Stimulated activated CD4-positive, alpha-beta T cell treated with anti-CD3 and anti-CD28 coated beads, Interleukin-12 subunit alpha, Interleukin-12 subunit beta, amount 100 ng/mL, for 4 hours (primary cell): ENCODE results near the gene PFDN6.

Experiments used
- DNase-seq: peaks from one replicate; pipeline ENCODE4 v3.0.0-alpha.2; 2020

The PFDN6 gene

DNA sequence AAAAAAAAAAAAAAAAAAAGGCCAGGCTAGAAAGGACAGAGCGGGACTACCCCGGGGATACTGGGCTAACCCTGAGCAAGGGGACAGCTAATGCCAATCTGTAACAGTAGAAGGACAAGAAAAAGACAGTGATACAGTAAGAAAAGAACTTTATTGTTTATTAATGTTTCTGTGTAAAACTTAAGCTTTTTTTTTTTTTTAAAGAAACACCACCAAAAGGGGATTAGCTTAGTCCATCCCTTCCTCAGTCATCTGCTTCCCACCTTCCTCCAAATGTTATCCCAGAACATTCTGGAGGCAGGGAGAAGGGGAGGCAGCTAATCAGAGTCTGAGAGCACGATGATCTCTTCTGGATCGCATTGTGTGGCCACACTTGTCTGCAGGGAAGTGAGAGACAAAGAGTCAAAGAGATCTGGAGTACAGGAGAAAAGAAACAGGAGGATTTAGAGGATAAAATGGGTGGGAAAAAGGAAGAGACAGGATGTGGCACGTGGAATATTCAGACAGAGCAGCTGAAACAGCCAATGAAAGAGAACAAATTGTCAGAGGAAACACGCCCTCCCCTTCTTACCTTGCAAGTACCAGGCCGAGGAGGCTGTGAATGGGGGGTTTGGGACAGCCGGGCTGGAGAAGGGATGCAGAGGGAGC is 29.1 kb downstream of the PFDN6 start:
- DNase-seq = no peak

DNA sequence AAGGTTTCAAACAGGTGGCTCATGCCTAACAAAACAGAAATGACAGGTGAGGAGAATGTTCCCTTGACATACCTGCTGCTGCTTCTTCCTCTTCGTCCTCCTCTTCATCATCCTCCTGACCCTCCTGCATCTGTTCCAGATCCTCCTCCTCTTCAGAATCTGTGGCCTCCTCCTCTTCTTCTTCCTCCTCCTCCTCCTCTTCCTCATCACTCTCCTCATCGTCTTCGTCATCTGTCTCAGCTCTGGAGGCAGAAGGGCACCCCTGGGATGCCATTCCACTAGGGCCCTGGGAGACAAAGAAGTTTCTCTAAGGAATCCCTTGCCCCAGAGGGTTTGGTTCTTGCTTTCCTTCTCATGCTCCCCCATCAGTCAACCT is 30.5 kb downstream of the PFDN6 start:
- DNase-seq = no peak

DNA sequence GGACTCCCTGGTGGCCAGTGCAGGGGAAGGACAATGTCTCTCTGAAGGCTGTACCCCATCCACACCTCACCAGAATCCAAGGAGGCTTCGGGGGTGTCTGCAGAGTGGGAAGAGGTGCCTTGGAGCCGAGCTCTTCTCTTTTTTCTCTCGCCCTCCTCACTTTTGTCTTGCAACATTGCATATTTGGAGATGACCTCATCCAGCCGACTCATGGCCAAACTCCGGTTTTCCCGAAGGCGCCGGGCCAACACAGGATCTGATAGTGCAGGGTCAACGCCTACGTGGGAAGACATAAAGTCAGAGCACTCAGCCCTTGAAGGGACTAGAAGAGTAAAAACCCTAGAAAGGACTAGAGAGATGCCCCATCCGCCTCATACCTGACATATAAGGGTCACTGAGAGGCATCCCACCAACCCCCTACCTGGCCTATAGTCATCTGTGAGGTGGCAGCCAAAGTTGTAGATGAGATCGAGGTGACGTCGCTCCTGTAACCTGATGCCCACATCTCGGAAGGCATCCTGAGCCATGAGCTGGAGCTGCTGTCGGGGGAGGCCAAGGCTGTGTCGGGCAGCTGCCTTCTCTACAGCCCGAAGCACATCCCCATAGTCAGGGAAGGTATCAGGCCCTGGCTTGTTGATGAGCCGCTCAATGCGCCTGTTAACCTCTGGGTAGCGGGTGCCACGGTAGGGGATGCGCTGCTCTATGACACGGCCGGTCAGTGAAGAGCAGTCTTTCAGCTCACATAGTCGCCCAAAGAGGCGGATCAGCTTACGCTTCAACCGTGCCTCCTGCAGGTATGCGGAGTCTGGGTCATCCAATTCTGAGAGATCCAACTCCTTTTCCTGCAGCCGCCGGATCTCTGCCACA is 31.1 kb downstream of the PFDN6 start:
- DNase-seq = no peak

DNA sequence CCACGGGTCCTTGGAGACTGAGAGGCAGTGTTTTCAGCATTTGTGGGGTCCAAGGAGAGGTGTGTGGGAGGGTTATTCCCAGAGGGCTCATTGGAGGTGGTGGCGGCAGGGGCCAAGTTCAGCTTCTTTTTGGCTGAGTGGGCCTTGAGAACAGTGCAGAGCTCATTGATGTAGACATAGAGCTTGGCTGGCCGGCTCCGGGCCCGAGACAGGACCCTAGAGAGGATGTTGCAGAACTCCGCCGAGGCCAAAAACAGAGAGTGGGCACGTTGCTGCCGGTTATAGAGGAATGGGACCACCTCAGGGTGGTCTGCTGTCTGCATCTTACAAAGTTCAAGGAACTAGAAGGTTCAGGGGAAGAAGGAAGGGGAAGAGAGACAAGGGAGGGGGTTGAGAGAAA is 31.8 kb downstream of the PFDN6 start:
- no peak for DNase-seq

DNA sequence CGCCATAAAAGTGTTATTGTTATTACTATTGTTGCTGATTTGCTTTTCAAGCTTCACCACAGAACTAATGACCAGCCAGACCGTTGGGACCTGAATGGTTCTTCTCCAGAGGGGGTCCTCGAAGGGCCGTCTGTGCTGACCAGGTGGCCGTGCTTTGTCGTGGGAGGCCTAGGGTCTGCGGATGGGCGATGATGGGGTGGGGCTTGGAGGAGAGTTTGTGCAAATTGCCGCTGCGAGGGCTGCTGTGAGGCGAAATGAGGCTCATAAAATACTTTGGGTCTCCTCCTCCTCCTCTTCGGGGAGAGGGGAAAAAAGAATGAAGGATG is 34.2 kb downstream of the PFDN6 start:
- no peak for DNase-seq

DNA sequence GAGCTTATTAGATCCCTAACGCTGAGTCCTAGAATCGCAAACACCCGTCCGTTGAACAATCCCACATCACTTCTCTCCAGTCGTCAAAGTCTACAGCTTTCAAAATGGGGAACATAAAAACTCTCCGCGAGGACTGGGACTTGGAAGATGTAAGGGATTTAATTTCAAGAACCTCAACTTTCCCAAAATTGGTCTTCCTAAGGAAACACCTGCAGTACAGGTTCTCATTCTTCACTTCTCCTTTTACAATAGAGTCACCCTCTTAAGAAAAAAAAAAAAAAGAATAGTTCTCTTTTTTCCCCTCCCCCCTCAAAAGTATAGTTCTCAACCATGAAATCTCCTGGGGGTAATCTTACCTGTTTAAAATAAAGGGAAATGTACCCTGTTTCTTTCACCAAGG is 34.7 kb downstream of the PFDN6 start:
- DNase-seq = no peak

DNA sequence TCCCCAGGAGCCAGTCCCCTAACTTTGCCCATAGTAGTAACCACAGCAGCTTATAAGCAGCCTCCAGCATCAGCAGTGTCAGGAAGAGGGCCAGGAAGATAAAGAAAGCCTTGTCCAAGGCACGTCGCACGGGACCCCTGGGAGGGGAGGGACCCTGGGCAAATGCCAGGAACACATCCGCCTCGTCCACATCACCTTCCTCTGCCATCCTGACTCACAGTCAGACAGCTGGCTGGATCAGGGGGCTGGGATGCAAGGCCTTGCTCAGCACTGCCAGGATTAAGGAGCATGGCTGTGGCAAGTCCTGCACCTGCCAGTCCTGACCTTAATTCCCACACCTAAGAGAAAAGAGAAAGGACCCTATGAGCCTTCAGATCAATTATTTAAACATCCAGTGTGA is 39.7 kb downstream of the PFDN6 start:
- DNase-seq = no peak

DNA sequence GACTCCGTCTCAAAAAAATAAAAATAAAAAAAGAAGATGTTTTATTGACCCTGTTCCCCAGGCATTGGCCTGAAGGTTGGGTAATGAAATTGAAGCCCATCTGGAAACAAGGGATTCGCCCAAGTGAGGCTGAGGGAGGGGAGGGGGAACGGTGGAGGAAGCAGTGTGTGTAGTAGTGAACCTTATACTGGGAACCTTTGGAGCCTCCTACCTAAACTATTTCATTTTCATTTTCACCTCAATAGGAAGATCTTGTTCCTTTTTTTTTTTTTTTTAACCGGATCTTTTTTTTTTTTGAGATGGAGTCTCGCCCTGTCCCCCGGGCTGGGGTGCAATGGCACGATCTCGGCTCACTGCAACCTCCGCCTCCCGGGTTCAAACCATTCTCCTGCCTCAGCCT is 41.3 kb downstream of the PFDN6 start:
- no peak for DNase-seq

DNA sequence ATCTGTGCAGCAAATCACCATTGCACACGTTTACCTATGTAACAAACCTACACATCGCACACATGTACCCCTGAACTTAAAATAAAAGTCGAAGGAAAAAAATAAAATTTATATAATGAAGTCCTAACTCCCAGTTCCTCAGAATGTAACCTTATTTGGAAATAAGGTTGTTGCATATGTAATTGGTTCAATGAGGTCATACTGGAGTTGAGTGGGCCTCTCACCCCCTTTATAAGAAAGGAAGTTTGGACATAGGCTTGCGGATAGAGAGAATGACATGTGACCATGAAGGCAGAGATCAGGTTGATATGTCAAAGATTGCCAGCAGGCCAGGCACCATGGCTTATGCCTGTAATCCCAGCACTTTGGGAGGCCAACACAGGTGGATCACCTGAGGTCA is 44.3 kb downstream of the PFDN6 start:
- no peak for DNase-seq

DNA sequence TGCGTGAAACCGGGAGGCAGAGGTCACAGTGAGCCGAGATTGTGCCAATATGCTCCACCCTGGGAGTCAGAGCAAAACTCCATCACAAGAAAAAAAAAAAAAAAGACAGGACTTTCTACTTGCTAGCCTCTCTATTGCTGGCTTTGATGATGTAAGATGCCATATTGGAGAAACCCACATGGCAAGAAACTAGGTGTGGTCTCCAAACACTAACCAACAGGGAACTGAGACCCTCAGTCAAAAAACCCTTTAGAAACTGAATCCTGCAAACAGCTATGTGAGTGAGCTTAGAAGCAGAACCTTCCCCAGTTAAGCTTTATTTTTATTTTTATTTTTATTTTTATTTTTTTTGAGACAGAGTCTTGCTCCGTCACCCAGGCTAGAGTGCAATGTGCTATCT is 46.5 kb downstream of the PFDN6 start:
- no peak for DNase-seq

DNA sequence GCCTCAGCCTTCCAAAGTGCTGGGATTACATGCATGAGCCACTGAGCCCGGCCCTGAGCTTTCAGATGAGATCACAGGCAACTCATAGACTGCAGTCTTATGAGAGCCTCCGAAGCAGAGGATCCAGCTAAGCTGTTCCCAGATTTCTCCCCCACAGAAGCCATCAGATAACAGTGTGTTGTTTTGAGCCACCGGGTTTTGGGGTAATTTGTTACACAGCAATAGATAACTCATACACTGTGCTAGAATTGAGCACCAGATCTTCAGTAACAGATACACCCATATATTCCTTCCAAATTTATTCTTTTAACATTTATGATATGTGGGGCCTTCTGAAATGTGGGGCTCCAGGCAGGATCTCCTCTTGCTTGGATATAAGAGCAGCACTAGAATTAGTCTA is 47.1 kb downstream of the PFDN6 start:
- DNase-seq = no peak

DNA sequence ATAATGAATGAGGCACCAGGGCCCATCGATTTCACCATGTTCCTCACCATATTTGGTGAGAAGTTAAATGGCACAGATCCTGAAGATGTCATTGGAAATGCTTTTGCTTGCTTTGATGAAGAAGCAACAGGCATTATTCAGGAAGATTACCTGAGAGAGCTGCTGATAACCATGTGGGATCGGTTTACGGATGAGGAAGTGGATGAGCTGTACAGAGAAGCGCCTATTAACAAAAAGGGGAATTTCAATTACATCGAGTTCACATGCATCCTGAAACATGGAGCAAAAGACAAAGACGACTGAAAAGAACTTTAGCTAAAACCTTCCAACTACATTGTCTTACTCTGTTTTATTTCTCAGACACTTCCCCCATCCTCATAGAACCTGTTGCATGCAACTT is 49.8 kb downstream of the PFDN6 start:
- DNase-seq = no peak
